SK-N-SH (cell line): ENCODE results near the gene VIPAS39. TPM values are rescaled to one million over a fixed set of nuclear protein-coding genes. Genes with fewer than 3 reads are reported as not detected.
A peak's percentile ranks its signal among the peaks of the same experiment; 100 is the strongest.

Source experiments
- CTCF ChIA-PET: fragments of 300-600, 350-600 bp; formaldehyde crosslinking; extraction: SDS; loops from one replicate; lab custom pipeline; 2021; lab: Yijun Ruan, JAX
- POLR2A ChIA-PET: fragments of 350-600 bp; sonication (Branson Sonifier 250); formaldehyde crosslinking; extraction: SDS; loops from one replicate; lab custom pipeline; 2020; ENCODE audit warnings: antibody characterized with exemption, inconsistent platforms; lab: Yijun Ruan, JAX
- DNase-seq: peaks from one replicate; pipeline ENCODE4 v3.0.0; 2012
- H2AFZ ChIP-seq: fragments of 200-600 bp; sonication (generic); 2 replicates; pipeline ENCODE4 v1.8.1; 2016; ENCODE audit warnings: antibody characterized with exemption, mild to moderate bottlenecking, low read depth
- H3F3A ChIP-seq: fragments of 200-600 bp; sonication (generic); replicated peaks from 2 replicates; pipeline ENCODE3; 2016; ENCODE audit warnings: antibody characterized with exemption, mild to moderate bottlenecking; ENCODE audit not compliant: insufficient read depth
- H3K27ac ChIP-seq, 2 experiments: fragments of 200-500 bp in 1 of 2; fragments of 200-600 bp in 1 of 2; sonication (Bioruptor generic) in 1 of 2; sonication (generic), shearing (Covaris generic) in 1 of 2; 2 replicates each; pipeline versions ENCODE4 v1.5.1 to v1.6.1; 2014 to 2016; ENCODE audit warnings: low read depth in 2 of 2, inconsistent platforms in 1 of 2, low read length in 1 of 2, mild to moderate bottlenecking in 1 of 2, mixed read lengths in 1 of 2
- H3K27me3 ChIP-seq: fragments of 200-600 bp; sonication (generic), shearing (Covaris generic); 2 replicates; pipeline ENCODE4 v1.6.1; 2016; ENCODE audit warnings: mixed run types; ENCODE audit not compliant: insufficient read depth
- H3K36me3 ChIP-seq, 2 experiments: fragments of 200-500 bp in 1 of 2; fragments of 200-600 bp in 1 of 2; sonication (Bioruptor generic) in 1 of 2; sonication (generic) in 1 of 2; replicated peaks in 1 of 2; 2 replicates each; pipeline versions ENCODE3 to v1.5.1; 2014 to 2016; ENCODE audit warnings: low read length in 1 of 2, mild to moderate bottlenecking in 1 of 2; ENCODE audit not compliant: insufficient read depth in 2 of 2, control insufficient read depth in 1 of 2
- H3K4me1 ChIP-seq, 2 experiments: fragments of 200-500 bp in 1 of 2; fragments of 200-600 bp in 1 of 2; sonication (Bioruptor generic) in 1 of 2; sonication (generic), shearing (Covaris generic) in 1 of 2; 2 replicates each; pipeline versions ENCODE4 v1.5.1 to v1.6.1; 2014 to 2016; ENCODE audit warnings: low read depth in 1 of 2, low read length in 1 of 2, mixed run types in 1 of 2; ENCODE audit not compliant: insufficient read depth in 2 of 2, control insufficient read depth in 1 of 2
- H3K4me2 ChIP-seq: fragments of 200-600 bp; sonication (generic), shearing (Covaris generic); 2 replicates; pipeline ENCODE4 v1.6.1; 2017; ENCODE audit warnings: mixed run types
- H3K4me3 ChIP-seq, 2 experiments: fragments of 200-500 bp in 1 of 2; fragments of 200-600 bp in 1 of 2; sonication (Bioruptor generic) in 1 of 2; sonication (generic), shearing (Covaris generic) in 1 of 2; 2 replicates each; pipeline versions ENCODE4 v1.5.1 to v1.8.1; 2014 to 2016; ENCODE audit warnings: low read depth in 2 of 2, inconsistent platforms in 1 of 2, low read length in 1 of 2, mild to moderate bottlenecking in 1 of 2, mixed read lengths in 1 of 2, moderate library complexity in 1 of 2
- H3K79me2 ChIP-seq: fragments of 200-600 bp; sonication (generic); 2 replicates; pipeline ENCODE4 v1.8.1; 2017; ENCODE audit warnings: mild to moderate bottlenecking; ENCODE audit not compliant: insufficient read depth
- H3K9ac ChIP-seq: fragments of 200-600 bp; sonication (generic); 2 replicates; pipeline ENCODE4 v1.6.1; 2017; ENCODE audit warnings: mixed run types
- H3K9me2 ChIP-seq: fragments of 200-600 bp; sonication (generic); 2 replicates; pipeline ENCODE4 v1.6.1; 2017; ENCODE audit warnings: mixed run types
- H3K9me3 ChIP-seq: fragments of 200-600 bp; sonication (generic); 2 replicates; pipeline ENCODE4 v1.6.1; 2017; ENCODE audit warnings: mixed run types, mild to moderate bottlenecking, moderate library complexity
- H4K20me1 ChIP-seq: fragments of 200-600 bp; sonication (generic); 2 replicates; pipeline ENCODE4 v1.6.1; 2017; ENCODE audit warnings: mild to moderate bottlenecking, mixed run types; ENCODE audit not compliant: insufficient read depth
- CHD2 ChIP-seq: fragments of 150-350 bp; IDR thresholded peaks from 2 replicates; pipeline ENCODE4 v1.6.1; 2018; ENCODE audit warnings: low read length; ENCODE audit not compliant: partially characterized antibody
- ELF1 ChIP-seq: IDR thresholded peaks from 2 replicates; pipeline ENCODE4 v1.4.0; 2012
- EZH2phosphoT487 ChIP-seq: fragments of 200-600 bp; sonication (generic); IDR thresholded peaks from 2 replicates; pipeline ENCODE4 v1.6.1; 2017; ENCODE audit warnings: low read depth, mixed run types, mild to moderate bottlenecking, antibody characterized with exemption, moderate library complexity, borderline replicate concordance
- FOXM1 ChIP-seq: IDR thresholded peaks from 2 replicates; pipeline ENCODE4 v1.4.0; 2012; ENCODE audit warnings: low read depth, mild to moderate bottlenecking
- IRF3 ChIP-seq: fragments of 150-350 bp; IDR thresholded peaks from 2 replicates; pipeline ENCODE4 v1.6.1; 2016; ENCODE audit warnings: mild to moderate bottlenecking, low read depth, low read length
- JUND ChIP-seq: IDR thresholded peaks from 2 replicates; pipeline ENCODE4 v1.4.0; 2012
- MAX ChIP-seq: IDR thresholded peaks from 2 replicates; pipeline ENCODE4 v1.4.0; 2012; ENCODE audit warnings: low read depth
- MXI1 ChIP-seq: IDR thresholded peaks from 2 replicates; pipeline ENCODE4 v1.6.1; 2012; ENCODE audit warnings: mild to moderate bottlenecking, low read depth, low read length, improper control_type of control experiment
- NFIC ChIP-seq: IDR thresholded peaks from 2 replicates; pipeline ENCODE4 v1.4.0; 2012; ENCODE audit warnings: borderline replicate concordance
- NRF1 ChIP-seq: IDR thresholded peaks from 2 replicates; pipeline ENCODE4 v1.6.1; 2012; ENCODE audit warnings: low read depth, mild to moderate bottlenecking, low read length
- REST ChIP-seq: IDR thresholded peaks from 2 replicates; pipeline ENCODE4 v1.6.1; 2012; ENCODE audit warnings: mild to moderate bottlenecking, low read depth, low read length, moderate library complexity
- RFX5 ChIP-seq: IDR thresholded peaks from 2 replicates; pipeline ENCODE4 v1.6.1; 2012; ENCODE audit warnings: mild to moderate bottlenecking, improper control_type of control experiment, low read length
- ZBTB33 ChIP-seq: IDR thresholded peaks from 2 replicates; pipeline ENCODE4 v1.4.0; 2012; ENCODE audit warnings: low read depth, borderline replicate concordance
- WGBS: methylation state at CpG from one replicate; pipeline ENCODE4 v1.1.6; 2017; ENCODE audit warnings: low lambda C conversion rate; 5-methylcytosine and 5-hydroxymethylcytosine counted together
- polyA plus RNA-seq, 3 experiments: library from polyadenylated mRNA; depleted of rRNA; stranded (reverse); fragments of >200 nt; gene quantifications; 2 replicates each; pipeline ENCODE4 v1.2.3, GENCODE V29; 2012

VIPAS39 gene
- polyA plus RNA-seq, 1 of the 3 experiments (the other 2 are of a cell fraction), result 20.8 TPM

GRCh38 chr14:77498120-77498979, 40.9 kb upstream of the VIPAS39 start, which contains the start of gene ISM2:
TSS of gene ISM2 (minus strand) at chr14:77498816. CDS start at chr14:77498793, 23 bp downstream.
- Histone ChIP-seq H3K4me2 (peak within 1 kb of the TSS; percentile 98), H3K9ac (no peak within 1 kb of the TSS; the same call in 1 of the 2 replicates), H3K4me3 (peak within 1 kb of the TSS; percentile 47 to 66), H3K9me3 (no peaks in the 10 kb centered on the region), H3K36me3 (no peaks in the 10 kb centered on the region), H3K4me1 (peaks cover 0 to 8% of the 10 kb centered on the region in 2 experiments; a peak in 1 of 4 replicates), H2AFZ (peak within 1 kb of the TSS; percentile 70), H3K79me2 (no peaks in the 10 kb centered on the region), H3K27ac (no peak within 1 kb of the TSS), H4K20me1 (no peaks in the 10 kb centered on the region), H3K9me2 (no peaks in the 10 kb centered on the region), H3F3A (no peaks in the 10 kb centered on the region), H3K27me3 (no peaks in the 10 kb centered on the region; the same call in 1 of the 2 replicates)
- CTCF ChIA-PET, result interaction anchor here (1.2 to 1.6 kb wide), 2 partner anchors 38 to 39 kb away, joined by 3 to 4 read pairs; no protein-coding TSS in a partner anchor
- WGBS, result 22% methylated on average over 32 of the region's 104 CpGs
- POLR2A ChIA-PET, result interaction anchor here (0.6 kb wide), 1 partner anchor 35 kb away, joined by 3 read pairs; no protein-coding TSS in a partner anchor
- TF ChIP-seq EZH2phosphoT487, result no peak
- TF ChIP-seq MAX, result peak; percentile 56; the same call in 1 of the 2 replicates
- TF ChIP-seq JUND, result no peak
- peak; percentile 33; the same call in 1 of the 2 replicates for TF ChIP-seq MXI1
- peak; percentile 86 for DNase-seq

GRCh38 chr14:77495334-77495733, 37.9 kb upstream of the VIPAS39 start:
- CTCF ChIA-PET, result interaction anchor here (1.1 kb wide), 1 partner anchor 21 kb away, joined by 3 read pairs; no protein-coding TSS in a partner anchor
- POLR2A ChIA-PET, result no interaction called here
- Histone ChIP-seq H3F3A (no peaks in the 10 kb centered on the region), H3K9ac (no peak overlapping the region), H3K9me3 (no peaks in the 10 kb centered on the region), H3K4me2 (no peak overlapping the region), H4K20me1 (no peaks in the 10 kb centered on the region), H3K27me3 (no peaks in the 10 kb centered on the region; the same call in 1 of the 2 replicates), H3K4me3 (no peak overlapping the region), H3K9me2 (no peaks in the 10 kb centered on the region), H2AFZ (no peak overlapping the region), H3K27ac (no peak overlapping the region), H3K79me2 (no peaks in the 10 kb centered on the region), H3K4me1 (peaks cover 0 to 8% of the 10 kb centered on the region in 2 experiments; a peak in 1 of 4 replicates), H3K36me3 (no peaks in the 10 kb centered on the region)
- WGBS, result 81% methylated on average over 7 of the region's 7 CpGs
- TF ChIP-seq FOXM1 (no peak), ZBTB33 (no peak), REST (no peak), ELF1 (no peak), NRF1 (no peak), EZH2phosphoT487 (no peak), RFX5 (no peak), NFIC (no peak), IRF3 (no peak), CHD2 (no peak)
- DNase-seq, result no peak
